T-cell (primary cell): ENCODE data around the gene ZNF507. TPM values are rescaled to one million over a fixed set of nuclear protein-coding genes. Genes with fewer than 3 reads are reported as not detected.

Experiments
- ATAC-seq, 4 experiments: fragments of 200-7000 bp in 3 of 4; fragments of 150-1000 bp in 1 of 4; cut with Tn5 transposase; replicated peaks in 1 of 4; 1 replicate in 3 of 4; 2 replicates in 1 of 4; pipeline ENCODE4 v1.10.0; 2021; ENCODE audit warnings: moderate library complexity in 3 of 4, mild to moderate bottlenecking in 2 of 4, moderate number of reproducible peaks in 1 of 4
- CTCF ChIA-PET, 2 donors: fragments of 300-600 bp; sonication (Branson Sonifier 250); formaldehyde crosslinking; loops; one replicate each; lab custom pipeline; 2022; ENCODE audit warnings: antibody characterized with exemption in 2 of 2; lab: Charles Lee
- POLR2A ChIA-PET, 2 donors: fragments of 300-600 bp; sonication (Branson Sonifier 250); formaldehyde crosslinking; loops; one replicate each; lab custom pipeline; 2022; ENCODE audit warnings: antibody characterized with exemption in 2 of 2; lab: Charles Lee
- DNase-seq, 35 experiments: peaks; one replicate each; pipeline versions ENCODE4 v3.0.0 to v3.0.0-alpha.2; 2013 to 2023
- H3K27ac ChIP-seq: one replicate; pipeline ENCODE4 v1.5.1; 2013; ENCODE audit warnings: low read length
- H3K27me3 ChIP-seq, 2 experiments: replicated peaks in 1 of 2; 1 replicate in 1 of 2; 2 replicates in 1 of 2; pipeline versions ENCODE4 v1.6.1 to v1.7.0; 2013; ENCODE audit warnings: low read length in 1 of 2, mixed read lengths in 1 of 2; ENCODE audit not compliant: control insufficient read depth in 2 of 2, insufficient read depth in 2 of 2; ENCODE audit errors: extremely low read depth in 1 of 2
- H3K36me3 ChIP-seq, 2 donors: 1 replicate in 1 of 2; 2 replicates in 1 of 2; pipeline versions ENCODE4 v1.6.1 to v1.7.0; 2013; ENCODE audit warnings: low read length in 1 of 2; ENCODE audit not compliant: control insufficient read depth in 2 of 2, insufficient read depth in 1 of 2; ENCODE audit errors: extremely low read depth in 1 of 2
- H3K4me1 ChIP-seq, 2 experiments: 1 replicate in 1 of 2; 2 replicates in 1 of 2; pipeline versions ENCODE4 v1.6.1 to v1.7.0; 2013; ENCODE audit warnings: low read length in 2 of 2, mixed read lengths in 1 of 2; ENCODE audit not compliant: insufficient read depth in 2 of 2, control insufficient read depth in 1 of 2; ENCODE audit errors: extremely low read depth in 1 of 2
- H3K4me3 ChIP-seq, 2 donors: 1 replicate in 1 of 2; 2 replicates in 1 of 2; pipeline versions ENCODE4 v1.5.1 to v1.7.0; 2013; ENCODE audit warnings: mild to moderate bottlenecking in 2 of 2, low read length in 1 of 2, moderate library complexity in 1 of 2; ENCODE audit not compliant: control insufficient read depth in 1 of 2; ENCODE audit errors: extremely low read depth in 1 of 2
- H3K9me3 ChIP-seq: 2 replicates; pipeline ENCODE4 v1.7.0; 2013
- H3K27ac Mint-ChIP-seq, 2 donors: one replicate each; pipeline ENCODE4 v1.8.0; 2020 to 2021; ENCODE audit warnings: mild to moderate bottlenecking in 2 of 2, mixed read lengths in 2 of 2
- H3K27me3 Mint-ChIP-seq, 2 donors: one replicate each; pipeline ENCODE4 v1.8.0; 2021 to 2022; ENCODE audit warnings: mixed read lengths in 2 of 2
- H3K36me3 Mint-ChIP-seq: one replicate; pipeline ENCODE4 v1.8.0; 2021; ENCODE audit warnings: mixed read lengths
- H3K4me1 Mint-ChIP-seq, 3 donors: one replicate each; pipeline ENCODE4 v1.8.0; 2020 to 2022; ENCODE audit warnings: mixed read lengths in 3 of 3, mild to moderate bottlenecking in 1 of 3
- H3K4me3 Mint-ChIP-seq, 3 donors: one replicate each; pipeline ENCODE4 v1.8.0; 2020 to 2022; ENCODE audit warnings: mild to moderate bottlenecking in 3 of 3, mixed read lengths in 3 of 3, moderate library complexity in 3 of 3
- H3K9me3 Mint-ChIP-seq, 3 donors: one replicate each; pipeline ENCODE4 v1.8.0; 2020 to 2022; ENCODE audit warnings: mixed read lengths in 3 of 3
- WGBS: methylation state at CpG from one replicate; pipeline ENCODE4 v1.1.5; 2013; ENCODE audit warnings: missing lambda C conversion rate; ENCODE audit not compliant: insufficient coverage; 5-methylcytosine and 5-hydroxymethylcytosine counted together
- total RNA-seq, 35 experiments: library from RNA in 6 of 35; stranded (reverse) in 6 of 35; fragments of 120-200 nt in 1 of 35; gene quantifications; one replicate each; pipeline versions ENCODE4 v1.2.1 to v1.2.4 and lab custom pipeline; 2013 to 2026

ZNF507 gene
- total RNA-seq, 5 donors from 2014 or later (not counting 1 experiment from before 2014, with no cell fraction given) = 32.6 to 38.2 (median 35.9) TPM

DNA sequence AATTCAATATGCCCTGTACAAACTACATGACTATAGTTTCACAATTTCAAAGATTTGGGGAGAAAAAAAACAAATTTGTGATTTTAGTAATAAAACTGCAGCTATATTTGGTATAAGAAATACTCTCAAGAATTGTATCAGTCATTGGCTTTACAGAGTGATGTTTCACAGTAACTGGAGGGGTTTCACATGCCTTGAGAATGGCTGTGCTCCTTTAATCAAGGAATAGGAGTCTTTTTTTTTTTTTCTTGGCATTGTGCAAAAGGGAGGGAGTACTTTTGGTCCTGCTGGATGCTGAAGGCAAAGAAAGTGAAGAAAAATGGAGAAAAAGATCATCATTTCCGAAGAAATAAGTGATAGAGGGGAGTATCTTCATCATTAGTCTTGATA, 6.8 kb downstream of the ZNF507 start:
- no peaks in the 10 kb centered on the region for H3K9me3 ChIP-seq
- peaks cover 6 to 10% of the 10 kb centered on the region in 2 experiments for H3K4me1 ChIP-seq
- no peak overlapping the region for H3K4me3 ChIP-seq
- ATAC-seq (no peak), DNase-seq (no peak)
- WGBS = 100% methylated on average over 1 of the region's 1 CpG
- H3K36me3 ChIP-seq = peaks cover 15 to 68% of the 10 kb centered on the region in 2 donors
- H3K9me3 Mint-ChIP-seq = no peaks in the 10 kb centered on the region
- peak overlapping the region in 1 of 3 donors; percentile 14 for H3K4me3 Mint-ChIP-seq
- H3K36me3 Mint-ChIP-seq = peaks cover 70% of the 10 kb centered on the region
- H3K4me1 Mint-ChIP-seq = peaks cover 75 to 93% (median 91%) of the 10 kb centered on the region in 3 donors
- ChIA-PET POLR2A (no interaction called here), CTCF (interaction anchor here in 1 of 2 donors (1.0 kb wide), 1 partner anchor 16 kb away, joined by 5 read pairs; no protein-coding TSS in a partner anchor)
- no peaks in the 10 kb centered on the region for H3K27me3 ChIP-seq
- no peaks in the 10 kb centered on the region for H3K27me3 Mint-ChIP-seq
- no peak overlapping the region for H3K27ac ChIP-seq
- H3K27ac Mint-ChIP-seq = no peak overlapping the region

GRCh38 chr19:32354345-32354744, 8.9 kb downstream of the ZNF507 start:
- H3K27me3 ChIP-seq = no peaks in the 10 kb centered on the region
- Mint-ChIP-seq H3K4me1 (peaks cover 64 to 88% (median 81%) of the 10 kb centered on the region in 3 donors), H3K36me3 (peaks cover 73% of the 10 kb centered on the region), H3K9me3 (no peaks in the 10 kb centered on the region), H3K4me3 (no peak overlapping the region), H3K27ac (no peak overlapping the region), H3K27me3 (no peaks in the 10 kb centered on the region)
- WGBS = 98% methylated on average over 7 of the region's 9 CpGs
- H3K27ac ChIP-seq = no peak overlapping the region
- H3K4me3 ChIP-seq = no peak overlapping the region
- ChIA-PET POLR2A (interaction anchor here in 1 of 2 donors (0.6 to 0.7 kb wide), 2 partner anchors 20 to 41 kb away, joined by 3 read pairs; no protein-coding TSS in a partner anchor), CTCF (no interaction called here)
- no peaks in the 10 kb centered on the region for H3K9me3 ChIP-seq
- H3K36me3 ChIP-seq = peaks cover 13 to 72% of the 10 kb centered on the region in 2 donors
- no peak for ATAC-seq
- no peak for DNase-seq
- peaks cover 2 to 7% of the 10 kb centered on the region in 2 experiments for H3K4me1 ChIP-seq

- no peak overlapping the region for H3K27ac Mint-ChIP-seq
- CTCF ChIA-PET = no interaction called here
Observed at GRCh38 chr19:32355309-32355708, 9.9 kb downstream of the ZNF507 start.

GRCh38 chr19:32357720-32358119, 12.3 kb downstream of the ZNF507 start:
- WGBS = no CpG with 5 or more reads among the region's 2 CpGs
- Histone ChIP-seq H3K27me3 (no peaks in the 10 kb centered on the region), H3K4me3 (no peak overlapping the region), H3K36me3 (peaks cover 13 to 82% of the 10 kb centered on the region in 2 donors), H3K27ac (no peak overlapping the region), H3K4me1 (peaks cover 0 to 7% of the 10 kb centered on the region in 2 experiments), H3K9me3 (no peaks in the 10 kb centered on the region)
- ATAC-seq (no peak), DNase-seq (no peak)
- no peaks in the 10 kb centered on the region for H3K27me3 Mint-ChIP-seq
- H3K36me3 Mint-ChIP-seq = peaks cover 70% of the 10 kb centered on the region
- peaks cover 44 to 80% (median 71%) of the 10 kb centered on the region in 3 donors for H3K4me1 Mint-ChIP-seq
- CTCF ChIA-PET = no interaction called here
- no peak overlapping the region for H3K27ac Mint-ChIP-seq
- H3K4me3 Mint-ChIP-seq = no peak overlapping the region
- POLR2A ChIA-PET = no interaction called here
- H3K9me3 Mint-ChIP-seq = no peaks in the 10 kb centered on the region

More at GRCh38 chr19:32355309-32355708, 9.9 kb downstream of the ZNF507 start:
- peaks cover 68% of the 10 kb centered on the region for H3K36me3 Mint-ChIP-seq
- H3K27ac ChIP-seq = no peak overlapping the region
- H3K27me3 ChIP-seq = no peaks in the 10 kb centered on the region
- H3K4me3 ChIP-seq = no peak overlapping the region
- H3K4me1 Mint-ChIP-seq = peaks cover 57 to 86% (median 78%) of the 10 kb centered on the region in 3 donors
- no CpG with 5 or more reads among the region's 3 CpGs for WGBS
- no peaks in the 10 kb centered on the region for H3K9me3 ChIP-seq
- no peaks in the 10 kb centered on the region for H3K9me3 Mint-ChIP-seq
- peaks cover 15 to 75% of the 10 kb centered on the region in 2 donors for H3K36me3 ChIP-seq
- ATAC-seq (no peak), DNase-seq (no peak)
- no peaks in the 10 kb centered on the region for H3K27me3 Mint-ChIP-seq
- peaks cover 0 to 7% of the 10 kb centered on the region in 2 experiments for H3K4me1 ChIP-seq
- H3K4me3 Mint-ChIP-seq = no peak overlapping the region
- POLR2A ChIA-PET = no interaction called here

GRCh38 chr19:32358321-32358720, 12.9 kb downstream of the ZNF507 start:
- ATAC-seq (no peak), DNase-seq (no peak)
- Mint-ChIP-seq H3K4me3 (no peak overlapping the region), H3K27me3 (no peaks in the 10 kb centered on the region), H3K4me1 (peaks cover 49 to 78% (median 73%) of the 10 kb centered on the region in 3 donors), H3K27ac (peak overlapping the region in 1 of 2 donors; percentile 5), H3K36me3 (peaks cover 68% of the 10 kb centered on the region), H3K9me3 (no peaks in the 10 kb centered on the region)
- Histone ChIP-seq H3K27me3 (no peaks in the 10 kb centered on the region), H3K4me1 (peaks cover 0 to 7% of the 10 kb centered on the region in 2 experiments), H3K9me3 (no peaks in the 10 kb centered on the region), H3K4me3 (no peak overlapping the region), H3K36me3 (peaks cover 11 to 81% of the 10 kb centered on the region in 2 donors), H3K27ac (no peak overlapping the region)
- POLR2A ChIA-PET = no interaction called here
- 100% methylated on average over 1 of the region's 5 CpGs for WGBS
- CTCF ChIA-PET = interaction anchor here in 1 of 2 donors (0.6 kb wide), 1 partner anchor 1014 kb away, joined by 7 read pairs; no protein-coding TSS in a partner anchor

DNA sequence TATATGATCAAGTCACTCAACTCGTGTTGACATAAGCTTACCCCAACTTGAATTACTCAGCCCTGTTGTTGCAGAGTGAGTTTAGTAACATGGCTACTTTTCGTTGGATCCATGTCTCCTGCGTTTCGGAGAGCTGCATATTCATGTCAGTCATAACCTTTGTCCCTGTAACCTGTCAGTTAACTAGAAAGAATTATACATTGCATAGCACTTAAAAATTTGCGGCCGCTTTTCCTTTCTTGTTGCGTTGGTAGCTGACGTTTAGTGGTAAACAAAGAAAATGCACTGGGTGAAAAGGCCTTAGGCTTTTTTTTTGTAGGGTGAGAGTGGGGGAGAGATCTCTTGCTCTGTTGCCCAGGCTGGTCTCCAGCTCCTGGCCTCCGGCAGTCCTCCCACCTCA, 14.2 kb downstream of the ZNF507 start:
- H3K4me3 ChIP-seq = no peak overlapping the region
- H3K9me3 Mint-ChIP-seq = no peaks in the 10 kb centered on the region
- no peak for DNase-seq
- no peaks in the 10 kb centered on the region for H3K9me3 ChIP-seq
- no peak overlapping the region for H3K27ac Mint-ChIP-seq
- POLR2A ChIA-PET = interaction anchor here in 1 of 2 donors (0.6 kb wide), 1 partner anchor 11 kb away, joined by 3 read pairs; no protein-coding TSS in a partner anchor
- H3K4me1 ChIP-seq = peaks cover 0 to 7% of the 10 kb centered on the region in 2 experiments
- no peaks in the 10 kb centered on the region for H3K27me3 ChIP-seq
- H3K4me1 Mint-ChIP-seq = peaks cover 52 to 78% (median 75%) of the 10 kb centered on the region in 3 donors
- CTCF ChIA-PET = interaction anchor here in 1 of 2 donors (0.7 kb wide), 1 partner anchor 210 kb away, joined by 8 read pairs; no protein-coding TSS in a partner anchor
- ATAC-seq = no peak
- no peak overlapping the region for H3K27ac ChIP-seq
- WGBS = 100% methylated on average over 2 of the region's 9 CpGs
- no peak overlapping the region for H3K4me3 Mint-ChIP-seq
- H3K27me3 Mint-ChIP-seq = no peaks in the 10 kb centered on the region
- H3K36me3 ChIP-seq = peaks cover 7 to 80% of the 10 kb centered on the region in 2 donors
- peaks cover 69% of the 10 kb centered on the region for H3K36me3 Mint-ChIP-seq
